ENCODE measurements around the gene RMRP.

RMRP gene

DNA sequence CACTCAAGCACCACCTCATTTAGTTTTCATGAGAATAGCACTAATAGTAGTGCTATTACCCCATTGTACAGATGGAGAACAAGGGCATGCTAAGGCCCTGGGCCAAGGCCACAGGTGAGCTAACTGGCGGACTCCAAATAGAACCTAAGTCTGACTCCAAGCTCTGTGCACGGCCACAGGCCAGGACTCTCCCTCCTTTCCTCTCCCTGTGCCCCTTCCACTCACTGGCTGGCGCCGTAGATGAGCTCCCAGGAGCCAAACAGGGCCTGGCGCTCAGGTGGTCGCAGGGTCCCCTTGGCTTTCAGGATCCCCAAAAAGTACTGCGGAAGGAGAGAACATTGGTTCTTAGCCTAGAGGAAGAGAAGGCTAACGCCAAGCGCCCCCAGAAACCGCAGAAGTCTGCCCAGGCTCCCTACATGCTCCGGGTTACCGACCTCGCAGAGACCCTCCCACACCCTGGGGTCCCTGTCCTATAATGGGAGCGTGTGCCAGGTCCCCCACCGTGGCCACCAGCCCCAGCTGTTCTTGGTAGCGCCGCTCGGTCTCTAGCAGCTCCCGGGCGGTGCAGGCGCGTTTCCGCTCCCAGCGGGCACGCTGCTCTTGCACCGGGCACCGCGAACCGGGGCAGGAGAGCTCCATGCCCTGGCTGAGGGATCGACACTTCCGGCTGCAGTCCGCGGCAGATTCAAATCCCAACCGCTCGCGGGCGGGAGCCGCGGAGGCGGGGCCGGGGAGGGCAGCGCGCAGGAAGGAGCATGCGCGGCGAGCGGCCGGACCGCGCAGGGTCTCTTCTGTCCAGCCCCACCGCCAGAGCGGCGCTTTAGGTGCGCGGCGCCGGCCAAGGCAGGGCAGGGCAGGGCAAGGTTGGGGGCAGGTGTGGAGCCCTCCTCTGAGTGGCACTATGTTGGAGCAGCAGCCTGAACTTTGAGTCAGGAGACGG lies 7.0 kb upstream of the RMRP start, which contains the start of gene ARHGEF39:
Gene ARHGEF39, minus strand, starts transcription at position 665 of the 940 bp plus-strand sequence. Its CDS starts 26 bp downstream, at position 639.
- no peaks in the 10 kb centered on the region for H3K79me2 ChIP-seq (ENCODE audit: insufficient read depth, low read length)
- no peaks in the 10 kb centered on the region for H3K9me2 ChIP-seq (ENCODE audit: low read depth, low read length)
- H2AFZ ChIP-seq (ENCODE audit: low read length) = no peak within 1 kb of the TSS
- H3K9me3 ChIP-seq (ENCODE audit: low read length) = no peaks in the 10 kb centered on the region
- H3K9ac ChIP-seq (ENCODE audit: low read length) = peak within 1 kb of the TSS; percentile 91
- peaks cover 52% of the 10 kb centered on the region for H3K4me1 ChIP-seq (ENCODE audit: insufficient read depth, low read length, severe bottlenecking)
- H4K20me1 ChIP-seq (ENCODE audit: insufficient read depth, low read length) = no peaks in the 10 kb centered on the region
- no peaks in the 10 kb centered on the region for H3F3A ChIP-seq (ENCODE audit: insufficient read depth, low read length)
- H3K4me3 ChIP-seq (ENCODE audit: low read depth, low read length, poor library complexity, severe bottlenecking) = peak within 1 kb of the TSS; percentile 74
- TF ChIP-seq, protein P1, sequence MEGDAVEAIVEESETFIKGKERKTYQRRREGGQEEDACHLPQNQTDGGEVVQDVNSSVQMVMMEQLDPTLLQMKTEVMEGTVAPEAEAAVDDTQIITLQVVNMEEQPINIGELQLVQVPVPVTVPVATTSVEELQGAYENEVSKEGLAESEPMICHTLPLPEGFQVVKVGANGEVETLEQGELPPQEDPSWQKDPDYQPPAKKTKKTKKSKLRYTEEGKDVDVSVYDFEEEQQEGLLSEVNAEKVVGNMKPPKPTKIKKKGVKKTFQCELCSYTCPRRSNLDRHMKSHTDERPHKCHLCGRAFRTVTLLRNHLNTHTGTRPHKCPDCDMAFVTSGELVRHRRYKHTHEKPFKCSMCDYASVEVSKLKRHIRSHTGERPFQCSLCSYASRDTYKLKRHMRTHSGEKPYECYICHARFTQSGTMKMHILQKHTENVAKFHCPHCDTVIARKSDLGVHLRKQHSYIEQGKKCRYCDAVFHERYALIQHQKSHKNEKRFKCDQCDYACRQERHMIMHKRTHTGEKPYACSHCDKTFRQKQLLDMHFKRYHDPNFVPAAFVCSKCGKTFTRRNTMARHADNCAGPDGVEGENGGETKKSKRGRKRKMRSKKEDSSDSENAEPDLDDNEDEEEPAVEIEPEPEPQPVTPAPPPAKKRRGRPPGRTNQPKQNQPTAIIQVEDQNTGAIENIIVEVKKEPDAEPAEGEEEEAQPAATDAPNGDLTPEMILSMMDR (IDR thresholded peaks at IDR 0.05; ENCODE audit: low read length) = peak; percentile 53
- TF ChIP-seq EZH2 (IDR thresholded peaks at IDR 0.05; ENCODE audit: borderline replicate concordance, low read length) = no peak
- peaks cover 33% of the 10 kb centered on the region; the same call in 1 of the 2 replicates for H3K36me3 ChIP-seq (ENCODE audit: insufficient read depth, low read length)
- H3K27me3 ChIP-seq (ENCODE audit: insufficient read depth, low read length) = no peaks in the 10 kb centered on the region
- peak within 1 kb of the TSS; percentile 85 for H3K27ac ChIP-seq (ENCODE audit: low read depth, low read length, poor library complexity, severe bottlenecking)
- H3K4me2 ChIP-seq (ENCODE audit: low read length) = peak within 1 kb of the TSS; percentile 71

DNA sequence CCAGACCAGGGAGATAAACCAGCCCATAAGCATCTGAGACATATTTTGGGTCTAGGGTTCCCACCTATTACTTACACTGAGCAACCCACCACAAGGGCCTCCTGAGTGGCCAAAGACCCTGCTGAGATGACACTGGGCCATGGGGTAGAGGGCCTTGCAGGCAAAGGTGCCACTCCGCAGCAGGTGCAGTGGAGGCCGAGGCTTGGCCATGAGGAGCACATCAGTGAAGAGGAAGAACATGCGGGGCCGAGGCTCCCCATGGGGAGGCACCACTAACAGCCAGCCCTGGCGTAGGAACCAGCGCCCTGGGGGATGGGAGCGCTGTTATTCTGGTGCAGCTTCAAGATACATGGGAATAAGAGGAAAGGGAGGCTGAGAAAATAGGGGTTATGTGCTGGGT lies 4.6 kb upstream of the RMRP start:
- Histone ChIP-seq H3K27me3 (ENCODE audit: insufficient read depth, low read length) (no peaks in the 10 kb centered on the region), H3K27ac (ENCODE audit: low read depth, low read length, poor library complexity, severe bottlenecking) (peak overlapping the region; percentile 30), H3K9me3 (ENCODE audit: low read length) (no peaks in the 10 kb centered on the region), H3K9ac (ENCODE audit: low read length) (no peak overlapping the region), H4K20me1 (ENCODE audit: insufficient read depth, low read length) (no peaks in the 10 kb centered on the region), H3K4me2 (ENCODE audit: low read length) (peak overlapping the region; percentile 71; the same call in 1 of the 2 replicates), H3K4me1 (ENCODE audit: insufficient read depth, low read length, severe bottlenecking) (peaks cover 70% of the 10 kb centered on the region), H2AFZ (ENCODE audit: low read length) (no peak overlapping the region), H3F3A (ENCODE audit: insufficient read depth, low read length) (no peaks in the 10 kb centered on the region), H3K9me2 (ENCODE audit: low read depth, low read length) (no peaks in the 10 kb centered on the region), H3K4me3 (ENCODE audit: low read depth, low read length, poor library complexity, severe bottlenecking) (peak overlapping the region; percentile 74), H3K79me2 (ENCODE audit: insufficient read depth, low read length) (no peaks in the 10 kb centered on the region), H3K36me3 (ENCODE audit: insufficient read depth, low read length) (peaks cover 33% of the 10 kb centered on the region; the same call in 1 of the 2 replicates)
- TF ChIP-seq EZH2 (IDR thresholded peaks at IDR 0.05; ENCODE audit: borderline replicate concordance, low read length) = no peak
- TF ChIP-seq, protein P1 (IDR thresholded peaks at IDR 0.05; ENCODE audit: low read length) = no peak

DNA sequence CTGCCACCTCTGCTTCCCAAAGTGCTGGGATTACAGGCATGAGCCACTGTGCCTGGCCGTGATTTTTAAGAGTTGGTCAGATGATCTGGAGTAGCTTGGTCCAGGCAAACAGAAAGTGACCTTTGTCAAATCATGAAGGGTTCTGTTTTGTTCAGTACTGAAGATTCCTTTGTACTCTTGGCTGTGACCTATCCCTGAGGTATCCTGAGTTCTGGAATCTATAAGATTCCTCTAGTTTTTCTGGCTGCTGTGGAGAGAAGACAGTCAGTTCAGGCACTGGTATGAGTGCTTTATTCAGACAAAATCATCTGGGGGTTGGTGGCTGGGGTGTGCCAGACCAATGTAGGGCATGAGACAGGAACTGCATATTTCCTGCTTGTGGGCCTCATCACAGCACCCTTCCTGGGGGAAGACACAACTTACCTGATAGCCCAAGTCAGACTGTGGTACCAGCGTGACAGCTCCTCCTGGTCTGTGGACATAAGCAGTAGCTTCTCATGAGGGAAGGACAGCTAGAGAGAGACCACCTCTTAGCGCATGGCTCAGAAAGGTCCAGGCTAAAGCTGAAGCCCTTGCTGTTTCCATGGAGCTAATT lies 4.0 kb upstream of the RMRP start:
- Histone ChIP-seq H4K20me1 (ENCODE audit: insufficient read depth, low read length) (no peaks in the 10 kb centered on the region), H3K36me3 (ENCODE audit: insufficient read depth, low read length) (peaks cover 33% of the 10 kb centered on the region; the same call in 1 of the 2 replicates), H3K4me3 (ENCODE audit: low read depth, low read length, poor library complexity, severe bottlenecking) (no peak overlapping the region), H3K27me3 (ENCODE audit: insufficient read depth, low read length) (no peaks in the 10 kb centered on the region), H3K4me2 (ENCODE audit: low read length) (peak overlapping the region; percentile 71; the same call in 1 of the 2 replicates), H3K27ac (ENCODE audit: low read depth, low read length, poor library complexity, severe bottlenecking) (peak overlapping the region; percentile 30), H3K9me2 (ENCODE audit: low read depth, low read length) (no peaks in the 10 kb centered on the region), H3F3A (ENCODE audit: insufficient read depth, low read length) (no peaks in the 10 kb centered on the region), H3K9me3 (ENCODE audit: low read length) (no peaks in the 10 kb centered on the region), H3K9ac (ENCODE audit: low read length) (no peak overlapping the region), H2AFZ (ENCODE audit: low read length) (no peak overlapping the region), H3K79me2 (ENCODE audit: insufficient read depth, low read length) (no peaks in the 10 kb centered on the region), H3K4me1 (ENCODE audit: insufficient read depth, low read length, severe bottlenecking) (peaks cover 76% of the 10 kb centered on the region)
- TF ChIP-seq EZH2 (IDR thresholded peaks at IDR 0.05; ENCODE audit: borderline replicate concordance, low read length) = no peak
- TF ChIP-seq, protein P1 (IDR thresholded peaks at IDR 0.05; ENCODE audit: low read length) = no peak

All from OCI-LY1 (cell line).